NCI-H2081 (cell line): ENCODE measurements around the gene CATSPER3.
A peak's percentile ranks its signal among the peaks of the same experiment; 100 is the strongest.
"Not testable (repeated sequence)": the region's sequence is repeated elsewhere in the genome, so short reads cannot be mapped to it uniquely, and the experiment has no call there.

Experiments
- DNase-seq, 2 experiments: peaks; one replicate each; lab custom pipeline; 2025; lab: John Stamatoyannopoulos, UW

The CATSPER3 gene

GRCh38 chr5:134975078-134975715 lies 7.5 kb downstream of the CATSPER3 start:
- DNase-seq = no peak

GRCh38 chr5:134975843-134976242 lies 8.1 kb downstream of the CATSPER3 start:
- DNase-seq = no peak

GRCh38 chr5:134976841-134977240 lies 9.1 kb downstream of the CATSPER3 start:
- no peak for DNase-seq

- no peak for DNase-seq
Measured at GRCh38 chr5:134979416-134979815, 11.7 kb downstream of the CATSPER3 start.

GRCh38 chr5:134982230-134982629 lies 14.5 kb downstream of the CATSPER3 start:
- no peak for DNase-seq

- no peak for DNase-seq
Measured at GRCh38 chr5:134989266-134989830, 21.6 kb downstream of the CATSPER3 start.

- not testable (repeated sequence) for DNase-seq
Measured at GRCh38 chr5:134990183-134990582, 22.5 kb downstream of the CATSPER3 start.

- DNase-seq = no peak
Measured at GRCh38 chr5:134992148-134992547, 24.4 kb downstream of the CATSPER3 start.

GRCh38 chr5:134993161-134993560 lies 25.5 kb downstream of the CATSPER3 start:
- DNase-seq = no peak

GRCh38 chr5:134994560-134995156 lies 27.0 kb downstream of the CATSPER3 start:
- DNase-seq = no peak

- no peak for DNase-seq
Measured at GRCh38 chr5:134995850-134996402, 28.2 kb downstream of the CATSPER3 start.

- DNase-seq = no peak
Measured at GRCh38 chr5:134997015-134997414, 29.3 kb downstream of the CATSPER3 start.

- not testable (repeated sequence) for DNase-seq
Measured at GRCh38 chr5:134998068-134998467, 30.4 kb downstream of the CATSPER3 start.

GRCh38 chr5:135004376-135004775 lies 36.7 kb downstream of the CATSPER3 start:
- DNase-seq = no peak

- DNase-seq = no peak
Measured at GRCh38 chr5:135005076-135005475, 37.4 kb downstream of the CATSPER3 start.

GRCh38 chr5:135007305-135007704 lies 39.6 kb downstream of the CATSPER3 start:
- no peak for DNase-seq

GRCh38 chr5:135007749-135008363 lies 40.1 kb downstream of the CATSPER3 start:
- DNase-seq = no peak

- DNase-seq = no peak
Measured at GRCh38 chr5:135008556-135008955, 40.8 kb downstream of the CATSPER3 start.

GRCh38 chr5:135008981-135009735 lies 41.5 kb downstream of the CATSPER3 start:
- peak; percentile 15 to 54 for DNase-seq

- no peak for DNase-seq
Measured at GRCh38 chr5:135009736-135010501, 42.2 kb downstream of the CATSPER3 start.
